Endothelial cell of umbilical vein (primary cell): ENCODE measurements around the gene CCDC74B. TPM values are rescaled to one million over a fixed set of nuclear protein-coding genes. Genes with fewer than 3 reads are reported as not detected.
A peak's percentile ranks its signal among the peaks of the same experiment; 100 is the strongest.
"Not testable (repeated sequence)": the region's sequence is repeated elsewhere in the genome, so short reads cannot be mapped to it uniquely, and the experiment has no call there.

Experiments
- BruUV-seq: library from RNA; stranded (reverse); fragments of 400-500 nt; replicated peaks from 2 replicates; lab custom pipeline; 2021; lab: Mats Ljungman, UMichigan
- CTCF ChIA-PET: fragments of 300-600, 350-600 bp; sonication (Branson Sonifier 250); formaldehyde crosslinking; loops from one replicate; lab custom pipeline; 2021; ENCODE audit warnings: antibody characterized with exemption, inconsistent platforms; lab: Charles Lee
- POLR2A ChIA-PET: fragments of 300-600, 350-600 bp; sonication (Branson Sonifier 250); formaldehyde crosslinking; loops from one replicate; lab custom pipeline; 2021; ENCODE audit warnings: antibody characterized with exemption, inconsistent platforms; lab: Charles Lee
- DNase-seq: peaks from one replicate; pipeline ENCODE4 v3.0.0-alpha.2; 2011; ENCODE audit warnings: low read depth, low spot score
- FAIRE-seq: peaks from 2 replicates; lab custom pipeline; 2011; peaks lifted over from hg19 to GRCh38; lab: Jason Lieb, UNC
- H2AFZ ChIP-seq: 2 replicates; pipeline ENCODE4 v1.6.0; 2012; ENCODE audit warnings: low read depth, low read length, control low read depth, inconsistent platforms
- H3K27ac ChIP-seq: 2 replicates; pipeline ENCODE4 v1.5.1; 2011; ENCODE audit warnings: low read depth, mild to moderate bottlenecking, control low read depth, low read length, moderate library complexity; ENCODE audit not compliant: insufficient read depth
- H3K27me3 ChIP-seq, 2 experiments: 2 replicates each; pipeline versions ENCODE4 v1.6.0 to v1.6.1; 2011; ENCODE audit warnings: low read length in 2 of 2, mixed read lengths in 1 of 2; ENCODE audit not compliant: control insufficient read depth in 2 of 2, insufficient read depth in 2 of 2
- H3K36me3 ChIP-seq, 2 experiments: 2 replicates in 1 of 2; 3 replicates in 1 of 2; pipeline ENCODE4 v1.5.1; 2011; ENCODE audit warnings: low read length in 2 of 2, mild to moderate bottlenecking in 1 of 2, moderate library complexity in 1 of 2; ENCODE audit not compliant: control insufficient read depth in 2 of 2, insufficient read depth in 2 of 2; ENCODE audit errors: extremely low read depth in 1 of 2
- H3K4me1 ChIP-seq: 3 replicates; pipeline ENCODE4 v1.5.1; 2011; ENCODE audit warnings: mild to moderate bottlenecking, low read length; ENCODE audit not compliant: control insufficient read depth, insufficient read depth; ENCODE audit errors: extremely low read depth
- H3K4me2 ChIP-seq: 2 replicates; pipeline ENCODE4 v1.6.1; 2011; ENCODE audit warnings: low read length, control low read depth, mixed read lengths; ENCODE audit not compliant: insufficient read depth
- H3K4me3 ChIP-seq, 3 experiments: fragments of 200-600 bp in 1 of 3; sonication (generic), shearing (Covaris generic) in 1 of 3; replicated peaks in 1 of 3; 2 replicates each; pipeline ENCODE4 v1.5.1; 2011 to 2016; ENCODE audit warnings: control low read depth in 3 of 3, low read length in 3 of 3, mild to moderate bottlenecking in 2 of 3, inconsistent platforms in 1 of 3, low read depth in 1 of 3, moderate library complexity in 1 of 3; ENCODE audit not compliant: insufficient read depth in 1 of 3
- H3K79me2 ChIP-seq: 2 replicates; pipeline ENCODE4 v1.6.0; 2012; ENCODE audit warnings: low read length, inconsistent platforms; ENCODE audit not compliant: control insufficient read depth, insufficient read depth
- H3K9ac ChIP-seq: replicated peaks from 2 replicates; pipeline ENCODE3; 2011; ENCODE audit warnings: low read length, control low read depth; ENCODE audit not compliant: insufficient read depth; ENCODE audit errors: extremely low read depth
- H3K9me1 ChIP-seq: replicated peaks from 3 replicates; pipeline ENCODE4 v1.6.0; 2011; ENCODE audit warnings: mild to moderate bottlenecking, low read length; ENCODE audit not compliant: control insufficient read depth, insufficient read depth; ENCODE audit errors: extremely low read depth
- H3K9me3 ChIP-seq: replicated peaks from 2 replicates; pipeline ENCODE4 v1.5.1; 2012; ENCODE audit warnings: low read length, inconsistent platforms; ENCODE audit not compliant: control insufficient read depth, insufficient read depth
- H4K20me1 ChIP-seq: replicated peaks from 2 replicates; pipeline ENCODE3; 2011; ENCODE audit warnings: mild to moderate bottlenecking, low read length; ENCODE audit not compliant: control insufficient read depth, insufficient read depth; ENCODE audit errors: extremely low read depth
- CTCF ChIP-seq, 2 donors: IDR thresholded peaks; 1 replicate in 1 of 2; 2 replicates in 1 of 2; pipeline ENCODE4 v1.5.1; 2011; ENCODE audit warnings: low read length in 2 of 2, mild to moderate bottlenecking in 2 of 2, moderate library complexity in 2 of 2, control low read depth in 1 of 2, inconsistent platforms in 1 of 2, low read depth in 1 of 2; ENCODE audit not compliant: insufficient read depth in 1 of 2; ENCODE audit errors: extremely low read depth in 1 of 2
- dilution Hi-C: fragments of 300-500 bp; cut with MboI; formaldehyde crosslinking; loops from one replicate; pipeline ENCODE4 v1.15.0; 2019; ENCODE audit warnings: low sequenced_read_pairs; ENCODE audit not compliant: extremely low pct_ligation_motif_present
- intact Hi-C: fragments of 100-400 bp; cut with micrococcal nuclease; formaldehyde crosslinking; loops from one replicate; pipeline ENCODE4 v1.10.0; 2022
- polyA plus RNA-seq, 4 experiments: library from polyadenylated mRNA; depleted of rRNA in 3 of 4; stranded (reverse) in 3 of 4; unstranded in 1 of 4; fragments of >200 nt; gene quantifications; 2 replicates each; pipeline versions ENCODE4 v1.2.1 to v1.2.3, GENCODE V29; 2011 to 2012; ENCODE audit warnings: missing spikeins in 1 of 4
- total RNA-seq: library from RNA; stranded (reverse); gene quantifications from 2 replicates; pipeline ENCODE4 v1.2.3, GENCODE V29; 2021

The CCDC74B gene
- total and polyA plus RNA-seq, 2 donors (not counting 3 experiments of a cell fraction or from before 2014, with no cell fraction given) = 4.6 to 4.8 TPM

GRCh38 chr2:130155956-130156623 is 11.2 kb upstream of the CCDC74B start:
- H3K27ac ChIP-seq, H3K4me2 ChIP-seq, H3K9me3 ChIP-seq, H3K27me3 ChIP-seq, H3K9me1 ChIP-seq, H3K9ac ChIP-seq, H3K4me3 ChIP-seq, H2AFZ ChIP-seq, H3K79me2 ChIP-seq, BruUV-seq, H4K20me1 ChIP-seq, POLR2A ChIA-PET, dilution Hi-C loops, H3K4me1 ChIP-seq: not testable (repeated sequence)
- H3K36me3 ChIP-seq = peaks cover 0 to 22% of the 10 kb centered on the region in 2 experiments
- peak; percentile 80 for FAIRE-seq
- intact Hi-C loops = loop anchor here (1.0 kb wide), 1 partner anchor 176 kb away; no protein-coding TSS in a partner anchor
- CTCF ChIA-PET = interaction anchor here (1.1 to 1.4 kb wide), 3 partner anchors 176 to 181 kb away, joined by 3 to 17 read pairs (median 4); no protein-coding TSS in a partner anchor
- TF ChIP-seq CTCF (IDR thresholded peaks at IDR 0.05; ENCODE audit: extremely low read depth in 1 of 2, insufficient read depth in 1 of 2, low read depth in 1 of 2, low read length in 2 of 2) = peak; percentile 39 to 62
- peak; percentile 30 for DNase-seq
